Activated T-helper 1 cell treated with anti-CD3 and anti-CD28 coated beads, Interleukin-2, amount 50 U/mL, for 16 hours (primary cell): ENCODE measurements around the gene ANKRD33.
"Not testable (repeated sequence)": the region's sequence is repeated elsewhere in the genome, so short reads cannot be mapped to it uniquely, and the experiment has no call there.

ENCODE experiments used
- DNase-seq, 2 donors: peaks; one replicate each; pipeline ENCODE4 v3.0.0-alpha.2; 2020; ENCODE audit warnings: low read depth in 1 of 2, low spot score in 1 of 2

Gene ANKRD33

GRCh38 chr12:51874000-51874399 lies 13.9 kb upstream of the ANKRD33 start:
- no peak for DNase-seq

DNA sequence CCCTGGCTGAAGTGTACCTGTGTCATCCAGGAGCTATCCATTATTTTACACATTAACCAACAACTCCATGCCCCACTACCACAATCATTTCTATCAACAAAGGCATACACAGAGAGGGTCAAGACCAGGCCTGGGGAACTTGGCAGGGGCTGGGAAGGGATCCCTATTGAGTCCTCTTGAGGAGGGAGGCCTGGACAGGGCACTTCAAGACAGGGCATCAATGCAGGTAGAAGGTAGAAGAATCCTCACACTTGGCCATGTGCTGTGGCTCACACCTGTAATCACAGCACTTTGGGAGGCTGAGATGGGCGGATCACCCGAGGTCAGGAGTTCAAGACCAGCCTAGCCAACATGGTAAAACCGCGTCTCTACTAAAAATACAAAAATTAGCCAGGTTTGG lies 13.4 kb upstream of the ANKRD33 start:
- no peak for DNase-seq

- DNase-seq = no peak
Observed at GRCh38 chr12:51879102-51879501, 8.8 kb upstream of the ANKRD33 start.

GRCh38 chr12:51883295-51883694 lies 4.6 kb upstream of the ANKRD33 start:
- DNase-seq = no peak

- DNase-seq = no peak
Observed at GRCh38 chr12:51883998-51884675, 3.8 kb upstream of the ANKRD33 start.

- DNase-seq = no peak
Observed at GRCh38 chr12:51884676-51885229, 3.1 kb upstream of the ANKRD33 start.

DNA sequence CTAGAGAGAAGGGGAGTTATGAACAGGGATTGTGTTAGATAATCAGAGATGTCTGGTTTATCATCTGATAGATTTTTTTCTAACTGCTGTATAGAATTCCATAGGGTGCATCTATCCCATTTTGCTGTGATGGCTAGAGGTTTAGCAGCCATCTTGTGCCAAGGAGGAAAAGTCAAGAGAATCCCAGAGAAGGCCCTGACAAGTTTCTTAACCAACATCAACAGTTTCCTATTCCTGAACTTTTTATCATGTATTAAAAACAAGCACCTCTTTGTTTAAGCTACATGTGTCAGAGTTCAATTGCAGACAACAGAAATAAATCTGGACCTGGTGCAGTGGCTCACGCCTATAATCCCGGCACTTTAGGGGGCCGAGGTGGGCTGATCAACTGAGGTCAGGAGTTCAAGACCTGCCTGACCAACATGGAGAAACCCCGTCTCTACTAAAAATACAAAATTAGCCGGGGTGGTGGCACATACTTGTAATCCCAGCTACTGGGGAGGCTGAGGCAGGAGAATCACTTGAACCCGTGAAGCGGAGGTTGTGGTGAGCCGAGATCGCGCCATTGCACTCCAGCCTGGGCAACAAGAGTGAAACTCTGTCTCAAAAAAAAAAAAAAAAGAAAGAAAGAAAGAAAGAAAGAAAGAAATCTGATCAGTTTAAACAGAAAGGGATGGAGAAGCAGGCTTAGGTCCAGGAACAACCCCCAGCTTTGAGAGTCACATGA lies 2.4 kb upstream of the ANKRD33 start:
- DNase-seq = not testable (repeated sequence)

DNA sequence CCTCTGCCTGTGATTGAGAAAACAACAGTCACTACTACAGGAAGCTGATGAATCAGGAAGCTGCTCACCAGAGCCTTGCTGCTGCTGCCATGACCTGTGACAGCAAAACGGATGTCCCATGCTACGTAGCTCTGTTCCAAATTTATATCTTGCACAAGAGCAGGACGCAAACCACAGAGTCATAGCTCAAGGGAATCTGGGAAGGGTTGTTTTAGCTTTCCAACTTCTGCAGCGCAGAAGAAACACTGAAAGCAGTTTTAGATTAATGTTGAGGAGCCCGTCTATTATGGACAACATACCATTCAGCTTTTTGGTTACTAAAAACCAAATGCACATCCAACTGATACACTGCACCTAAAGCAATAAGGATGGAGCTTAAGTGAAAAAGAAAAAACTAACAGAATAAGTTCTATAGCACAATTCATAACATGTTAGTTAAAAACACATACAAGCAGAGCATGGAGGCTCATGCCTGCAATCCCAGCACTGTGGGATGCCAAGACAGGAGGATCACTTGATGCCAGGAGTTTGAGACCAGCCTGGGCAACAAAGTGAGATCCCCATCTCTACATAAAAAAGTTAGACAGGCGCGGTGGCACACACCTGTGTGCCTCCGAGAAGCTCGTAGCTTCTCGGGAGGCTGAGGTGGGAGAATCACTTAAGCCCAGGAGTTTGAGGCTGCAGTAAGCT lies 1.7 kb upstream of the ANKRD33 start:
- no peak for DNase-seq

DNA sequence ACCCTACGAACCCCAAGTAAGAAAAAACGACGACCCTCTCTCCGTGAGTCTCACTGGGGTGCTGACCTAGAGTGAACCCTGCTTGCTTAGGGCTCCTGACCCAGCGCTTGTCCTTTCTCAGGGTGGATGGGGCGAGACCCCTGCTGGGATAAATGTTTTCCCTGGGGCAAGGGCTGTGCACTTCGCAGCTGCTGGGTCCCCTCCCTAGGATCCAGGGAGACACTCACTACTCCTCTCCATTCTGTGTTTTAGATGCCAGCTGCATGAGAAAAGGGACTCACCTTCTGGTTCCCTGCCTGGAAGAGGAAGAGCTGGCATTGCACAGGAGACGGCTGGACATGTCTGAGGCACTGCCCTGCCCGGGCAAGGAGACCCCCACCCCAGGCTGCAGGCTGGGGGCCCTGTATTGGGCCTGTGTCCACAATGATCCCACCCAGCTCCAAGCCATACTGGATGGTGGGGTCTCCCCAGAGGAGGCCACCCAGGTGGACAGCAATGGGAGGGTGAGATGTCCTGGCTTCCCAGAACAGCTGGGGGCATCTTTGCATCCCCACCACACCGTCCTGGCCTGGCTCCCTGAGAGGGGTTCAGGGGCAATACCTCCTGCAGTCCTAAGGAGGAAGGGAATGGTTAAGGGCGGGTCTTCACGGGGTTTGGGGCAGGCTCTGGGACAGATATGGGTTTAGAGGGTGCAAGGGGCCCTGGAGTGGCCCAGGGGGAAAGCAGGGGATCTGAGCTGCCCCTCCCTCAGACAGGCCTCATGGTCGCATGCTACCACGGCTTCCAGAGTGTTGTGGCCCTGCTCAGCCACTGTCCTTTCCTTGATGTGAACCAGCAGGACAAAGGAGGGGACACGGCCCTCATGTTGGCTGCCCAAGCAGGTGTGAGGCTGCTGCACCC lies 663 bp downstream of the ANKRD33 start:
- DNase-seq = no peak

GRCh38 chr12:51889216-51890132 lies 1.6 kb downstream of the ANKRD33 start:
- DNase-seq = no peak

- no peak for DNase-seq
Observed at GRCh38 chr12:51890133-51890464, 2.2 kb downstream of the ANKRD33 start.

DNA sequence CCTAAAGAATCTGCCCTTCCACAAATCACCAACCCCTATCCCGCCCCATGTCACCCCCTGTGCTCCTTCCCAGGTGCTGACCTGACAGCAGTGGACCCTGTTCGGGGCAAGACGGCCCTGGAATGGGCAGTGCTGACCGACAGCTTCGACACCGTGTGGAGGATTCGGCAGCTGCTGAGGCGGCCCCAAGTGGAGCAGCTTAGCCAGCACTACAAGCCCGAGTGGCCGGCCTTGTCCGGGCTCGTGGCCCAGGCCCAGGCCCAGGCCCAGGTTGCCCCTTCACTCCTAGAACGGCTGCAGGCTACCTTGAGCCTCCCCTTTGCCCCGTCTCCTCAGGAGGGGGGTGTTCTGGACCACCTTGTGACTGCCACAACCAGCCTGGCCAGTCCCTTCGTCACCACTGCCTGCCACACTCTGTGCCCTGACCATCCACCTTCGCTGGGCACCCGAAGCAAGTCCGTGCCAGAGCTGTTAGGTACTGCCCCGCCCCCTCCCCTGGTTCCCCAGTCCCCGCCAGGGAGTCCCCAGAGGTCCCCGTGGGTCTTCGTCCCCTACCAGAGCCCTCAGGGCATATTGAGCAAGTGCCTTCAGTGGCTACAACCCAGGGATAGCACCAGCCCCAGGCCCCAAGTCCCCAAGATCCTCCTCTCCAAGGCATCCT lies 2.7 kb downstream of the ANKRD33 start:
- DNase-seq = no peak

- DNase-seq = no peak
Observed at GRCh38 chr12:51891843-51892242, 3.9 kb downstream of the ANKRD33 start.

- DNase-seq = no peak
Observed at GRCh38 chr12:51893786-51894185, 5.9 kb downstream of the ANKRD33 start.

DNA sequence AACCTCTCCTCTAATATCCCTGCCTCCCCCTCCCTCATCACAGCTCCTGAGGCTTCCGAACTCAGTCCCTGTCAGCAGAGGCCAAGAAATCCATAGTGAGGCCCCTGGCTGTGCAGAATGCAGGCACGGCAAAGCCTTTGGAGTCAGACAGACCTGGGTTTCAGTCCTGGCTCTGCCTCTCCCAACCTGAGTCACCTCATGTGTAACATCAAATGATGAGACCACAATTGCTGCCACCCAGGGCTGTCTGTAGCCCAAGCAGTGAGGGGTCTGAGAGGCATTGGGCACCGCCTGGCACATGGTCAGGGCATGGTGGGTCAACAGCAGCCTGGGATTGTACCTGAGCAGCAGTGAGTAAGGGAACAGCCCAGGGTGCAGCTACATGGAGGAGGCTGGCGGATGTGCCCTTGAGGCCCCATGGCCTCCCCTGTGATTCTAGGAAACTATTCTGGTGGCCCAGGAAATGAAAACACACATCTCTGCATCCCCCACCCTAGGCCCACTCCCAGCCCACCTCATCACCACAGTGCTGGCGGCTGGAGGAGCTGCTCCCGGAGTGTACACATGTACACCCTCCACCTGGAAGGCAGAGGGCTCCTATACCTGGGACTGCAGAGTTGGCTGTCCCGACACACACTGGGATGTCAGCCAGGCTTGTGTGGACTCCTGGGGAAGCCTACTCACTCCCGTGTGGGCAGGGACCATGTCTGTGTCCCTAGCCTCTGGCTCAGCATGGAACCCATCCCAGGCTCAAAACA lies 7.7 kb downstream of the ANKRD33 start:
- DNase-seq = no peak

GRCh38 chr12:51896236-51896635 lies 8.3 kb downstream of the ANKRD33 start:
- DNase-seq = no peak

DNA sequence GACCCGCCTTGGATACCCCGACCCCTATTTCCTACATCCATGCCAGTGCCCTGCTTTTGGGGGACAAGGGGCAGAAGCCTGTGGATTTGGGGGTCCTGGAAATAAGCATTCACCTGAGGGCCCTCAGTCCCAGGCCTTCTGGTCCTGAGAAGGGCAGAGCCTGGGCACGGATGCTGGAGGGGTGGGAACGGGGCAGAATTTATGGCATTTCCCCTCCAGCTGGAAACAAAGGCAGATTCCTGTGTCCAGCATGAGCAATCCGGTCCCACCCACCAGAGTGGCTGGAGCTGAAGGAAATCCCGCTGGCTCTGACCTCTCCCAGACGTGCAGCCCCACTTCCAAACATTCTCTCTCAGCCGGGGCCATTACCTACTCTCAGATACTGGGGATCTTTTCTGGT lies 9.3 kb downstream of the ANKRD33 start:
- no peak for DNase-seq

- DNase-seq = no peak
Observed at GRCh38 chr12:51898506-51898905, 10.6 kb downstream of the ANKRD33 start.

DNA sequence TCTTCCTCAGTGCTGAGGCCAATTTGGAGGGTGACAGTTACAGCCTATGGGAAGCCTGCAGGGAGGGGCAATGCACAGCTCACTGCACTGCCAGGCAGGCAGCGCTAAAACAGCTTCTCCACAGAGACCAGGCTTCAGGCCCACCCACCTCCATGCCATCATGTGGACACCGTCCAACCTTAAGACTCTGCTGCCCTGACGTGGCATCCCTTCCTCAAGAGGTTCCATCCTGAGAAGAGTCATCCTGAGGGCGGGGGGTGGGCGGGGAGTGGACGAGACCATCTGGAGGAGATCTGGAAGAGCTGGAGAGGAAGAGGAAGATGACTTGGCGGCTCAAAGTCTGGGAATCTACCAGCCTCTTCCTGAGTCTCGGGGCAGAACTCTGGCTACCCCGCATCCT lies 11.0 kb downstream of the ANKRD33 start:
- no peak for DNase-seq
